Measurements from ENCODE around the gene ERAL1. TPM values are rescaled to one million over a fixed set of nuclear protein-coding genes. Genes with fewer than 3 reads are reported as not detected.

ERAL1 gene
- total and polyA plus RNA-seq, 2 of the 4 experiments (the other 2 are of a cell fraction): 34.1 to 62.3 TPM

GRCh38 chr17:28811651-28812090 lies 43.1 kb upstream of the ERAL1 start:
- 14% methylated on average over 1 of the region's 6 CpGs; no CpG with 5 or more reads in 1 of the 2 experiments for WGBS, 2 experiments (ENCODE audit: extremely low coverage in 2 of 2, insufficient read length in 1 of 2)
- Histone ChIP-seq H3K9me3 (ENCODE audit: control insufficient read depth, insufficient read depth, low read length) (no peaks in the 10 kb centered on the region), H2BK20ac (ENCODE audit: low read depth, low read length) (no peak overlapping the region), H2AK5ac (ENCODE audit: low read depth, low read length) (peak overlapping the region; percentile 12), H3K4me1 (ENCODE audit: control insufficient read depth, insufficient read depth, low read length) (peaks cover 10% of the 10 kb centered on the region; the same call in 1 of the 2 replicates), H3K4me2 (ENCODE audit: low read depth, low read length) (peak overlapping the region; percentile 93), H2AK9ac (replicated peaks; ENCODE audit: low read depth, low read length, poor library complexity) (peak overlapping the region; percentile 6), H3K18ac (ENCODE audit: low read depth, low read length) (peak overlapping the region; percentile 40; the same call in 1 of the 2 replicates), H4K20me1 (ENCODE audit: insufficient read depth, low read length) (peaks cover 29% of the 10 kb centered on the region), H3K14ac (replicated peaks; ENCODE audit: low read depth, low read length) (peak overlapping the region; percentile 46), H4K91ac (ENCODE audit: insufficient read depth, low read depth, low read length) (peak overlapping the region; percentile 41), H4K8ac (ENCODE audit: low read depth in 2 of 2, low read length in 2 of 2) (peak overlapping the region; percentile 48 to 70; a peak in 2 of 4 replicates), H4K5ac (ENCODE audit: low read depth, low read length) (peak overlapping the region; percentile 47; the same call in 1 of the 2 replicates), H3K9ac (ENCODE audit: low read depth, low read length) (peak overlapping the region; percentile 64), H3K4ac (ENCODE audit: low read depth, low read length) (peak overlapping the region; percentile 84), H3K36me3 (ENCODE audit: control insufficient read depth, insufficient read depth, low read length) (no peaks in the 10 kb centered on the region), H2AFZ (replicated peaks; ENCODE audit: low read length, poor library complexity) (no peak overlapping the region), H2BK5ac (ENCODE audit: low read depth, low read length, poor library complexity, severe bottlenecking) (peak overlapping the region; percentile 80), H3K56ac (ENCODE audit: extremely low read depth, insufficient read depth, low read length) (peak overlapping the region; percentile 36; the same call in 1 of the 2 replicates), H3K27ac (ENCODE audit: insufficient read depth, low read length) (peak overlapping the region; percentile 78), H2BK120ac (ENCODE audit: low read depth, low read length) (peak overlapping the region; percentile 35; the same call in 1 of the 2 replicates), H3K4me3 (ENCODE audit: insufficient read depth, low read depth, low read length) (peak overlapping the region; percentile 82), H3K79me1 (ENCODE audit: low read depth in 1 of 2, low read length in 2 of 2) (peaks cover 12 to 66% of the 10 kb centered on the region in 2 experiments), H3K9me1 (ENCODE audit: insufficient read depth, low read length) (0 out of 2 replicates have a peak, but pooled peaks cover 4% of the 10 kb centered on the region), H3K27me3 (ENCODE audit: control insufficient read depth, insufficient read depth, low read length) (no peaks in the 10 kb centered on the region), H2BK15ac (ENCODE audit: low read depth, low read length) (peak overlapping the region; percentile 40; the same call in 1 of the 3 replicates), H3K23ac (ENCODE audit: low read depth, low read length) (peak overlapping the region; percentile 87)
- intact Hi-C loops (cut with micrococcal nuclease) (loop anchor here (10.0 kb wide), 1 partner anchor 47 kb away; no protein-coding TSS in a partner anchor), dilution Hi-C loops (cut with HindIII; ENCODE audit: low sequenced_read_pairs, unreplicated experiment) (no loop called here), in situ Hi-C loops (cut with MboI; ENCODE audit: low sequenced_read_pairs) (no loop called here)
- no peak for TF ChIP-seq SMC3 (IDR thresholded peaks at IDR 0.05; ENCODE audit: low read depth, low read length)
- peak; percentile 10; the same call in 1 of the 2 replicates for TF ChIP-seq RAD21 (IDR thresholded peaks at IDR 0.05; ENCODE audit: low read length)
- no peak for TF ChIP-seq NFE2L2 (IDR thresholded peaks at IDR 0.05; ENCODE audit: low read depth, low read length)
- ChIA-PET POLR2A (ENCODE audit: unreplicated experiment) (no interaction called here), CTCF (no interaction called here)
- no TSS peak for BruUV-seq (replicated peaks)
- DNase-seq (peak; percentile 21), ATAC-seq (ENCODE audit: low read depth) (no peak)
